Suprapubic skin (tissue), 4 donors: ENCODE results near the gene MTF1. TPM values are rescaled to one million over a fixed set of nuclear protein-coding genes. Genes with fewer than 3 reads are reported as not detected.

Source experiments
- DNase-seq, 2 donors: peaks; one replicate each; pipeline ENCODE4 v3.0.0-alpha.2; 2019; ENCODE audit warnings: low spot score in 2 of 2
- H3K27ac ChIP-seq: fragments of 200-600 bp; sonication (generic); one replicate; pipeline ENCODE4 v1.5.1; 2019
- H3K27me3 ChIP-seq: fragments of 200-600 bp; sonication (generic); one replicate; pipeline ENCODE4 v1.5.1; 2019
- H3K36me3 ChIP-seq: fragments of 200-600 bp; sonication (generic); one replicate; pipeline ENCODE4 v1.5.1; 2019
- H3K4me1 ChIP-seq: fragments of 200-600 bp; sonication (generic); one replicate; pipeline ENCODE4 v1.5.1; 2019
- H3K4me3 ChIP-seq: fragments of 200-600 bp; sonication (generic); one replicate; pipeline ENCODE4 v1.5.1; 2019; ENCODE audit warnings: mild to moderate bottlenecking
- H3K9me3 ChIP-seq: fragments of 200-600 bp; sonication (generic); one replicate; pipeline ENCODE4 v1.5.1; 2019
- CTCF ChIP-seq, 2 donors: fragments of 200-600 bp in 1 of 2; fragments of 450-650 bp in 1 of 2; sonication (generic) in 1 of 2; IDR thresholded peaks; one replicate each; pipeline ENCODE4 v1.5.1; 2016 to 2019; ENCODE audit warnings: antibody characterized with exemption in 2 of 2, mild to moderate bottlenecking in 1 of 2, moderate library complexity in 1 of 2
- EP300 ChIP-seq: sonication (generic); formaldehyde crosslinking; IDR thresholded peaks from one replicate; pipeline ENCODE4 v1.6.1; 2017; ENCODE audit warnings: antibody characterized with exemption
- POLR2A ChIP-seq, 2 donors: fragments of 450-650 bp; IDR thresholded peaks; one replicate each; pipeline ENCODE4 v1.6.1; 2017; ENCODE audit warnings: antibody characterized with exemption in 2 of 2, mild to moderate bottlenecking in 2 of 2, moderate library complexity in 2 of 2
- POLR2AphosphoS5 ChIP-seq, 3 donors: sonication (generic); formaldehyde crosslinking; IDR thresholded peaks; one replicate each; pipeline ENCODE4 v1.6.1; 2017; ENCODE audit warnings: antibody characterized with exemption in 3 of 3
- WGBS: methylation state at CpG from one replicate; pipeline ENCODE4 v1.1.5; 2018; 5-methylcytosine and 5-hydroxymethylcytosine counted together
- total RNA-seq, 4 donors: library from RNA; depleted of rRNA; stranded (reverse); fragments of >200 nt; gene quantifications; one replicate each; pipeline ENCODE4 v1.1.0, GENCODE V29; 2016

MTF1 gene
- total RNA-seq, 4 donors from 2014 or later = 8.8 to 13.5 (median 11.2) TPM

- TF ChIP-seq POLR2A (IDR thresholded peaks at IDR 0.05) (no peak), EP300 (no peak), POLR2AphosphoS5 (IDR thresholded peaks at IDR 0.05) (no peak), CTCF (IDR thresholded peaks at IDR 0.05) (no peak)
- Histone ChIP-seq H3K27ac (no peak overlapping the region), H3K4me3 (no peak overlapping the region), H3K36me3 (peaks cover 10% of the 10 kb centered on the region), H3K9me3 (no peaks in the 10 kb centered on the region), H3K4me1 (peaks cover 57% of the 10 kb centered on the region), H3K27me3 (no peaks in the 10 kb centered on the region)
- WGBS = 83% methylated on average over 6 of the region's 6 CpGs
- DNase-seq = no peak
These were observed 5.0 kb downstream of the MTF1 start for GRCh38 chr1:37854406-37854805.

DNA sequence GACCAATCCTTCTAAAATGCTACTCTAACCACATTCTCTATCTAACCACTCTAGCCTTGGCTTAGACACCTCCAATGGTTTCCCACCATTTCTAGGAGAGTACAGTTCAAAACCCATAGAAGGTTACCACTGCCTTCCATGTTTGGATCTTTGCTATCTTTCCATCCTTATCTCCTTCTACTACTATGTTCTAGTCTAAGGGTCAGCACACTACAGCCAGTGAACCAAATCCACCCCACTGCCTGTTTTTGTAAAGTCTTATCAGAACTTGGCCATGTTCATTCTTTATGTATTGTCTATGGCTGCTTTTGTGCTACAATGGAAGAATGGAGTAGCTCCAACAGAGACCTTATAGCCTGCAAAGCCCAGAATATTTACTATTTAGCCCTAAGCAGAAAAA is 6.2 kb downstream of the MTF1 start:
- no peak for DNase-seq
- Histone ChIP-seq H3K36me3 (peaks cover 10% of the 10 kb centered on the region), H3K4me1 (peaks cover 48% of the 10 kb centered on the region), H3K27ac (no peak overlapping the region), H3K4me3 (no peak overlapping the region), H3K9me3 (no peaks in the 10 kb centered on the region), H3K27me3 (no peaks in the 10 kb centered on the region)
- TF ChIP-seq EP300 (no peak), POLR2A (IDR thresholded peaks at IDR 0.05) (no peak), CTCF (IDR thresholded peaks at IDR 0.05) (no peak), POLR2AphosphoS5 (IDR thresholded peaks at IDR 0.05) (no peak)

DNA sequence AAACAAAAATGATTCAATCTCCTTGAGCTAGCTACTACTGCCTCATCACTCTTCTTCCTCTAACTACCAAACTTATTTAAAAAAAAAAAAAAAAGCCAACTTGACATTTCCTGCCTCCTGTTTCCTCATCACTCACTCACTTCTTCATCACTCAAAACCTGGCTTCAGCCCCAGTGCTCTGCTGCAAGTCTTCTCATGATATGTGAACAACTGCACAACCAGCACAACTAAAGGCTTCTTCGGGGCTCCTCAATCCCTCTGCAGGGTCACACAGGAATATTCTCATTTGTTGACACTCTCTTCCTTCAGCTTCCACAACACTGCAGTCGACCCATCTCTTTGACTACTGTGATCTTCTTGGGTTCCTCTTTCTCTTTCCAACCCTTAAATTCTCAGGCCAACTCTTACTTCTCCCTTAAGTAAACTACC is 7.6 kb downstream of the MTF1 start:
- no peak for TF ChIP-seq POLR2AphosphoS5 (IDR thresholded peaks at IDR 0.05)
- Histone ChIP-seq H3K27me3 (no peaks in the 10 kb centered on the region), H3K4me3 (no peak overlapping the region), H3K27ac (no peak overlapping the region), H3K4me1 (peaks cover 46% of the 10 kb centered on the region), H3K9me3 (no peaks in the 10 kb centered on the region), H3K36me3 (peaks cover 4% of the 10 kb centered on the region)
- 73% methylated on average over 2 of the region's 2 CpGs for WGBS
- no peak for DNase-seq

GRCh38 chr1:37851262-37851661 is 8.1 kb downstream of the MTF1 start:
- Histone ChIP-seq H3K27ac (no peak overlapping the region), H3K4me3 (no peak overlapping the region), H3K9me3 (no peaks in the 10 kb centered on the region), H3K4me1 (peaks cover 43% of the 10 kb centered on the region), H3K27me3 (no peaks in the 10 kb centered on the region), H3K36me3 (peaks cover 4% of the 10 kb centered on the region)
- TF ChIP-seq EP300 (no peak), POLR2AphosphoS5 (IDR thresholded peaks at IDR 0.05) (no peak), CTCF (IDR thresholded peaks at IDR 0.05) (no peak), POLR2A (IDR thresholded peaks at IDR 0.05) (no peak)
- no peak for DNase-seq

GRCh38 chr1:37850352-37850955 is 8.9 kb downstream of the MTF1 start:
- Histone ChIP-seq H3K27ac (no peak overlapping the region), H3K9me3 (no peaks in the 10 kb centered on the region), H3K27me3 (no peaks in the 10 kb centered on the region), H3K4me3 (no peak overlapping the region), H3K36me3 (peaks cover 4% of the 10 kb centered on the region), H3K4me1 (peaks cover 35% of the 10 kb centered on the region)
- TF ChIP-seq POLR2A (IDR thresholded peaks at IDR 0.05) (no peak), EP300 (no peak), CTCF (IDR thresholded peaks at IDR 0.05) (no peak), POLR2AphosphoS5 (IDR thresholded peaks at IDR 0.05) (no peak)
- WGBS = 85% methylated on average over 6 of the region's 6 CpGs
- no peak for DNase-seq

DNA sequence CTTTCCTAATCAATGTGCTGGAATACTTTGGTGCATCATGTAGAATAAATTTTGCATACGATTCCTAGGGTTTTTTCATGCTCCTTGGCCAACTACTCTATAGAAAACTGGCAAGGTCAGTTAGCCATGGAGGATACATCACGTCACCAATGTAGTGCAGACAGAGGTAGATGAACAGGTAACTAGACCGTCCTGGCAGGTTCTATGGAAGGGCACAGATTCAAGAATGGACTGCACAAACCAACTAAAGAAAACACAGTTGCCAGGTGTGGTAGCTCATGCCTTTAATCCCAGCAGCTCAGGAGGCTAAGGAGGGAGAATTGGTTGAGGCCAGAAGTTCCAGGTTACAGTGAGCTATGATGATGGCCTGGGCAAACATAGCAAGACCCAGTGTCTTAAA is 9.9 kb downstream of the MTF1 start:
- DNase-seq = no peak
- Histone ChIP-seq H3K36me3 (peaks cover 4% of the 10 kb centered on the region), H3K4me3 (no peak overlapping the region), H3K9me3 (no peaks in the 10 kb centered on the region), H3K4me1 (peaks cover 28% of the 10 kb centered on the region), H3K27ac (no peak overlapping the region), H3K27me3 (no peaks in the 10 kb centered on the region)
- TF ChIP-seq POLR2AphosphoS5 (IDR thresholded peaks at IDR 0.05) = no peak
- no peak for TF ChIP-seq POLR2A (IDR thresholded peaks at IDR 0.05)
- WGBS = 75% methylated on average over 3 of the region's 3 CpGs
